IMR-90 (cell line): ENCODE data around the gene ELP4.
"Not testable (repeated sequence)": the region's sequence is repeated elsewhere in the genome, so short reads cannot be mapped to it uniquely, and the experiment has no call there.

Source experiments
- FOS ChIP-seq: fragments of 150-350 bp; IDR thresholded peaks from 2 replicates; pipeline ENCODE4 v1.6.1; 2016; ENCODE audit warnings: low read depth, low read length
- MAFK ChIP-seq: IDR thresholded peaks from 2 replicates; pipeline ENCODE4 v1.6.1; 2012; ENCODE audit warnings: low read depth, low read length, improper control_type of control experiment
- MXI1 ChIP-seq: IDR thresholded peaks from 2 replicates; pipeline ENCODE4 v1.6.1; 2012; ENCODE audit warnings: low read depth, mild to moderate bottlenecking, low read length, moderate library complexity, borderline replicate concordance
- POLR2A ChIP-seq: IDR thresholded peaks from 2 replicates; pipeline ENCODE4 v1.6.1; 2012; ENCODE audit warnings: mild to moderate bottlenecking, low read depth, low read length
- RAD21 ChIP-seq: IDR thresholded peaks from 2 replicates; pipeline ENCODE4 v1.6.1; 2012; ENCODE audit warnings: low read length, improper control_type of control experiment
- RCOR1 ChIP-seq: IDR thresholded peaks from 2 replicates; pipeline ENCODE4 v1.6.1; 2012; ENCODE audit warnings: mild to moderate bottlenecking, low read length, improper control_type of control experiment; ENCODE audit not compliant: insufficient replicate concordance
- RFX5 ChIP-seq: IDR thresholded peaks from 2 replicates; pipeline ENCODE4 v1.8.0; 2012; ENCODE audit warnings: low read depth, mild to moderate bottlenecking, low read length, moderate library complexity
- TF ChIP-seq, protein P1 (sequence below): conservative IDR thresholded peaks from 2 replicates; pipeline ENCODE4 v1.5.1; 2012; ENCODE audit warnings: mild to moderate bottlenecking, low read depth, low read length, improper control_type of control experiment

DNA sequence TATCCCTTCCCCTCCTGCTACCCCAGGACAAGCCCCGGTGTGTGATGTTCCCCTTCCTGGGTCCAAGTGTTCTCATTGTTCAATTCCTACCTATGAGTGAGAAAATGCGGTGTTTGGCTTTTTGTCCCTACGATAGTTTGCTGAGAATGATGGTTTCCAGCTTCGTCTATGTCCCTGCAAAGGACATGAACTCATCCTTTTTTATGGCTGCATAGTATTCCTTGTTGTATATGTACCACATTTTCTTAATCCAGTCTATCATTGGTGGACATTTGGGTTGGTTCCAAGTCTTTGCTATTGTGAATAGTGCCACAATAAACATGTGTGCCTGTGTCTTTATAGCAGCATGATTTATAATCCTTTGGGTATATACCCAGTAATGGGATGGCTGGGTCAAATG is 55.0 kb downstream of the ELP4 start:
- not testable (repeated sequence) for TF ChIP-seq POLR2A, RCOR1, RFX5, MXI1, FOS, MAFK, RAD21
- TF ChIP-seq, protein P1, sequence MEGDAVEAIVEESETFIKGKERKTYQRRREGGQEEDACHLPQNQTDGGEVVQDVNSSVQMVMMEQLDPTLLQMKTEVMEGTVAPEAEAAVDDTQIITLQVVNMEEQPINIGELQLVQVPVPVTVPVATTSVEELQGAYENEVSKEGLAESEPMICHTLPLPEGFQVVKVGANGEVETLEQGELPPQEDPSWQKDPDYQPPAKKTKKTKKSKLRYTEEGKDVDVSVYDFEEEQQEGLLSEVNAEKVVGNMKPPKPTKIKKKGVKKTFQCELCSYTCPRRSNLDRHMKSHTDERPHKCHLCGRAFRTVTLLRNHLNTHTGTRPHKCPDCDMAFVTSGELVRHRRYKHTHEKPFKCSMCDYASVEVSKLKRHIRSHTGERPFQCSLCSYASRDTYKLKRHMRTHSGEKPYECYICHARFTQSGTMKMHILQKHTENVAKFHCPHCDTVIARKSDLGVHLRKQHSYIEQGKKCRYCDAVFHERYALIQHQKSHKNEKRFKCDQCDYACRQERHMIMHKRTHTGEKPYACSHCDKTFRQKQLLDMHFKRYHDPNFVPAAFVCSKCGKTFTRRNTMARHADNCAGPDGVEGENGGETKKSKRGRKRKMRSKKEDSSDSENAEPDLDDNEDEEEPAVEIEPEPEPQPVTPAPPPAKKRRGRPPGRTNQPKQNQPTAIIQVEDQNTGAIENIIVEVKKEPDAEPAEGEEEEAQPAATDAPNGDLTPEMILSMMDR = not testable (repeated sequence)
